ENCODE measurements around the gene TTLL11. TPM values are rescaled to one million over a fixed set of nuclear protein-coding genes. Genes with fewer than 3 reads are reported as not detected.
A peak's percentile ranks its signal among the peaks of the same experiment; 100 is the strongest.

TTLL11 gene
- polyA plus RNA-seq, 1 donor (not counting 4 experiments of a cell fraction or from before 2014, with no cell fraction given): 8.0 TPM

DNA sequence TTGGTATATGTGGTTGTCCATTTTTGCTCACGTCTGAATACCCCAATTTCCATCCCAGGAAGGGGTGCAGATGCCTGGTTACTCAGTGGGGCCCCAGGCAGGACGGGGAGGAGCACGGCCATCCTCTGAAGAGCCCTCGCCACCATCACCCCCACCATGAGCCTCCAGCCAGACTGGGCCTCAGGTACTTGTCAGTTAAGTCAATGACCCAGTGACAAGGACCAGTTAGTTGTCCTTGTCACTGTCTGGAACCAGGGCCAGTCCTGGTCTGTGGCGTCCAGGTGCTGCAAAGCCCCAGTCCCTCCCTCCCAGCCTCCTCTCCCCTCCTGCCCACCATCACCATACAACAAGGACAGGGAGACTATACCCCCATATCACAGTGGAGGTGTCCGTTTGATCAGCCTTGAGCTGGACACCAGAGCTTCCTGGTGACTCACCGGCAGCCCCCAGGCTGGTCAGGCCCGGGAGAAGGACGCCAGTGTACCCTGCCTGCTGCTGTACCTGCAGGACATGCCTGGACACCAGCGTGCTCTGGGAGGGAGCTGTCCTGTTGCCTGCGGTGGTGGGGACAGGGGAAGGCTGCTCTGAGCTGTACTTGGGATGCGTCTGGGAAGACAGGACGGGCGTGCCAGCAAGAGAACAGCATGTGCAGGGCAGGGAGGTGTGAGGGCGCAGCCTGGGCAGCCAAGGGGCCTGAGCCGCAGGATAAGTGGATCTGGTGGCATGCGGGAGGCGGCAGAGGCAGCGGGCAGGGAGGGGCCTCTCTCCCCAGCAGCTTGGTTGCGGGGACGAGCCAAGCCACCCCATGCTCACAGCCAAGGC lies 32.6 kb upstream of the TTLL11 start:
- dilution Hi-C loops (cut with MboI; ENCODE audit: extremely low pct_ligation_motif_present, low sequenced_read_pairs): no loop called here
- peaks cover 3% of the 10 kb centered on the region for H3K27me3 ChIP-seq (ENCODE audit: control insufficient read depth, extremely low read depth, insufficient read depth, low read length)
- peak overlapping the region in 2 of 3 experiments; percentile 5 to 42 for H3K4me3 ChIP-seq (ENCODE audit: control insufficient read depth in 2 of 3, extremely low read depth in 1 of 3, insufficient read depth in 2 of 3, low read depth in 1 of 3, low read length in 3 of 3)
- H2AFZ ChIP-seq (ENCODE audit: control insufficient read depth, low read length): peak overlapping the region; percentile 86
- peak; percentile 67 for FAIRE-seq
- TF ChIP-seq, protein P1, sequence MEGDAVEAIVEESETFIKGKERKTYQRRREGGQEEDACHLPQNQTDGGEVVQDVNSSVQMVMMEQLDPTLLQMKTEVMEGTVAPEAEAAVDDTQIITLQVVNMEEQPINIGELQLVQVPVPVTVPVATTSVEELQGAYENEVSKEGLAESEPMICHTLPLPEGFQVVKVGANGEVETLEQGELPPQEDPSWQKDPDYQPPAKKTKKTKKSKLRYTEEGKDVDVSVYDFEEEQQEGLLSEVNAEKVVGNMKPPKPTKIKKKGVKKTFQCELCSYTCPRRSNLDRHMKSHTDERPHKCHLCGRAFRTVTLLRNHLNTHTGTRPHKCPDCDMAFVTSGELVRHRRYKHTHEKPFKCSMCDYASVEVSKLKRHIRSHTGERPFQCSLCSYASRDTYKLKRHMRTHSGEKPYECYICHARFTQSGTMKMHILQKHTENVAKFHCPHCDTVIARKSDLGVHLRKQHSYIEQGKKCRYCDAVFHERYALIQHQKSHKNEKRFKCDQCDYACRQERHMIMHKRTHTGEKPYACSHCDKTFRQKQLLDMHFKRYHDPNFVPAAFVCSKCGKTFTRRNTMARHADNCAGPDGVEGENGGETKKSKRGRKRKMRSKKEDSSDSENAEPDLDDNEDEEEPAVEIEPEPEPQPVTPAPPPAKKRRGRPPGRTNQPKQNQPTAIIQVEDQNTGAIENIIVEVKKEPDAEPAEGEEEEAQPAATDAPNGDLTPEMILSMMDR (optimal IDR thresholded peaks at IDR 0.05 in 1 of 3, IDR thresholded peaks at IDR 0.05 in 1 of 3, conservative IDR thresholded peaks at IDR 0.05 in 1 of 3; ENCODE audit: extremely low read depth in 1 of 3, insufficient read depth in 2 of 3, low read length in 3 of 3): no peak
- TF ChIP-seq EZH2 (IDR thresholded peaks at IDR 0.05; ENCODE audit: low read length): no peak
- H3K4me1 ChIP-seq (ENCODE audit: control insufficient read depth, extremely low read depth, insufficient read depth, low read length): peaks cover 22% of the 10 kb centered on the region
- DNase-seq (ENCODE audit: low read depth, low spot score): peak; percentile 38
- H4K20me1 ChIP-seq (ENCODE audit: control insufficient read depth, extremely low read depth, insufficient read depth, low read length): no peaks in the 10 kb centered on the region
- H3K9me1 ChIP-seq (ENCODE audit: control insufficient read depth, extremely low read depth, insufficient read depth, low read length): no peaks in the 10 kb centered on the region
- no peaks in the 10 kb centered on the region for H3K79me2 ChIP-seq (ENCODE audit: control insufficient read depth, insufficient read depth, low read length)
- H3K9me3 ChIP-seq (ENCODE audit: control insufficient read depth, low read depth, low read length): no peaks in the 10 kb centered on the region
- no peak overlapping the region for H3K27ac ChIP-seq (ENCODE audit: control insufficient read depth, insufficient read depth, low read length)
- H3K36me3 ChIP-seq (ENCODE audit: control insufficient read depth in 2 of 2, extremely low read depth in 1 of 2, insufficient read depth in 2 of 2, low read length in 2 of 2): no peaks in the 10 kb centered on the region
- peak overlapping the region; percentile 76 for H3K4me2 ChIP-seq (ENCODE audit: control insufficient read depth, extremely low read depth, insufficient read depth, low read depth, low read length)
- peak overlapping the region; percentile 31 for H3K9ac ChIP-seq (ENCODE audit: control insufficient read depth, extremely low read depth, insufficient read depth, low read length)

GRCh38 chr9:122125158-122125508 lies 32.0 kb upstream of the TTLL11 start:
- DNase-seq (ENCODE audit: low read depth, low spot score) (no peak), FAIRE-seq (peak; percentile 77)
- dilution Hi-C loops (cut with MboI; ENCODE audit: extremely low pct_ligation_motif_present, low sequenced_read_pairs): no loop called here
- TF ChIP-seq EZH2 (IDR thresholded peaks at IDR 0.05; ENCODE audit: low read length): no peak
- TF ChIP-seq, protein P1 (optimal IDR thresholded peaks at IDR 0.05 in 1 of 3, IDR thresholded peaks at IDR 0.05 in 1 of 3, conservative IDR thresholded peaks at IDR 0.05 in 1 of 3; ENCODE audit: extremely low read depth in 1 of 3, insufficient read depth in 2 of 3, low read length in 3 of 3): peak; percentile 92 to 97 (median 95)
- Histone ChIP-seq H3K9me3 (ENCODE audit: control insufficient read depth, low read depth, low read length) (no peaks in the 10 kb centered on the region), H3K4me2 (ENCODE audit: control insufficient read depth, extremely low read depth, insufficient read depth, low read depth, low read length) (peak overlapping the region; percentile 16), H3K9ac (ENCODE audit: control insufficient read depth, extremely low read depth, insufficient read depth, low read length) (no peak overlapping the region), H3K27ac (ENCODE audit: control insufficient read depth, insufficient read depth, low read length) (no peak overlapping the region), H3K36me3 (ENCODE audit: control insufficient read depth in 2 of 2, extremely low read depth in 1 of 2, insufficient read depth in 2 of 2, low read length in 2 of 2) (no peaks in the 10 kb centered on the region), H3K79me2 (ENCODE audit: control insufficient read depth, insufficient read depth, low read length) (no peaks in the 10 kb centered on the region), H3K9me1 (ENCODE audit: control insufficient read depth, extremely low read depth, insufficient read depth, low read length) (no peaks in the 10 kb centered on the region), H3K4me1 (ENCODE audit: control insufficient read depth, extremely low read depth, insufficient read depth, low read length) (peaks cover 22% of the 10 kb centered on the region), H3K4me3 (ENCODE audit: control insufficient read depth in 2 of 3, extremely low read depth in 1 of 3, insufficient read depth in 2 of 3, low read depth in 1 of 3, low read length in 3 of 3) (no peak overlapping the region), H4K20me1 (ENCODE audit: control insufficient read depth, extremely low read depth, insufficient read depth, low read length) (no peaks in the 10 kb centered on the region), H3K27me3 (ENCODE audit: control insufficient read depth, extremely low read depth, insufficient read depth, low read length) (peaks cover 3% of the 10 kb centered on the region), H2AFZ (ENCODE audit: control insufficient read depth, low read length) (no peak overlapping the region)

Data from keratinocyte (primary cell).